ENCODE data around the gene NR2C2. TPM values are rescaled to one million over a fixed set of nuclear protein-coding genes. Genes with fewer than 3 reads are reported as not detected.

NR2C2 gene
- total and polyA plus RNA-seq, 12 donors = 6.4 to 42.2 (median 26.6) TPM

DNA sequence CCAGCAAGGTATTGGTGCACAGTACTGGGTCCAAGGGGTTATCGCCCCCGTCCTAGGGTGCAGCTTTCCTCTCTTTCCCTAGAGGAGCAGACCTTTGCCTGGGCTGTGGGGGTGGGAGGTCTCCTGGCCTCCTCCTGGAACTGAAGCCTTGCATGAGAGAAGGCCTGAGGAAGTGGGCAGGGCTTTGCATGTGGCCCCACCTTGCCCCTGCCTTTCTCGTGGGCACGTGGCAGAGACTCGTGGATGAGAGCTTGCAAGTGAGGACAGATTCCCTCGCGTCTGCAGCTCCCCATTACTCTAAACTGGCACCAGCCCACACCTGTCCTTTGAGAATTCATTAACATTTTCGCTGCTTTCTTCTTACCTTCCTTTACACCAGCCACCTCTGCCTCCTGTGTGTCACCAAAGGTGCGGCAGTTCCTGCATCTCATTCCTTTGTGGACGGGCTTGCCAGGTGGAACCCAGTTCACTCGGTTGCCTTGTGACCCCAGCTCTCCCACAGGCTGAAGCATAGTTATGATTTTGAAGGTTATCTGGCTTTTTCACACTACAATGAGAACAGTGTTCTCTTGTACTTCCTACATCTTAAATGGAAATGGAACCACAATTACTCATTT is 40.9 kb upstream of the NR2C2 start:
- Histone ChIP-seq H3K4me3 (no peak overlapping the region), H3K27me3 (no peaks in the 10 kb centered on the region), H3K9me3 (replicated peaks in 1 of 3) (no peaks in the 10 kb centered on the region), H3K4me1 (replicated peaks in 1 of 2) (no peaks in the 10 kb centered on the region), H3K27ac (no peak overlapping the region), H3K36me3 (replicated peaks in 1 of 2) (no peaks in the 10 kb centered on the region)
- intact Hi-C loops (cut with DNase I) = no loop called here
- WGBS, 4 donors = 67 to 82% (median 73%) methylated on average over 9 to 11 of the region's 11 CpGs
- DNase-seq = no peak
- TF ChIP-seq POLR2A (IDR thresholded peaks at IDR 0.05) = no peak
- TF ChIP-seq, protein P1, sequence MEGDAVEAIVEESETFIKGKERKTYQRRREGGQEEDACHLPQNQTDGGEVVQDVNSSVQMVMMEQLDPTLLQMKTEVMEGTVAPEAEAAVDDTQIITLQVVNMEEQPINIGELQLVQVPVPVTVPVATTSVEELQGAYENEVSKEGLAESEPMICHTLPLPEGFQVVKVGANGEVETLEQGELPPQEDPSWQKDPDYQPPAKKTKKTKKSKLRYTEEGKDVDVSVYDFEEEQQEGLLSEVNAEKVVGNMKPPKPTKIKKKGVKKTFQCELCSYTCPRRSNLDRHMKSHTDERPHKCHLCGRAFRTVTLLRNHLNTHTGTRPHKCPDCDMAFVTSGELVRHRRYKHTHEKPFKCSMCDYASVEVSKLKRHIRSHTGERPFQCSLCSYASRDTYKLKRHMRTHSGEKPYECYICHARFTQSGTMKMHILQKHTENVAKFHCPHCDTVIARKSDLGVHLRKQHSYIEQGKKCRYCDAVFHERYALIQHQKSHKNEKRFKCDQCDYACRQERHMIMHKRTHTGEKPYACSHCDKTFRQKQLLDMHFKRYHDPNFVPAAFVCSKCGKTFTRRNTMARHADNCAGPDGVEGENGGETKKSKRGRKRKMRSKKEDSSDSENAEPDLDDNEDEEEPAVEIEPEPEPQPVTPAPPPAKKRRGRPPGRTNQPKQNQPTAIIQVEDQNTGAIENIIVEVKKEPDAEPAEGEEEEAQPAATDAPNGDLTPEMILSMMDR (IDR thresholded peaks at IDR 0.05) = no peak

DNA sequence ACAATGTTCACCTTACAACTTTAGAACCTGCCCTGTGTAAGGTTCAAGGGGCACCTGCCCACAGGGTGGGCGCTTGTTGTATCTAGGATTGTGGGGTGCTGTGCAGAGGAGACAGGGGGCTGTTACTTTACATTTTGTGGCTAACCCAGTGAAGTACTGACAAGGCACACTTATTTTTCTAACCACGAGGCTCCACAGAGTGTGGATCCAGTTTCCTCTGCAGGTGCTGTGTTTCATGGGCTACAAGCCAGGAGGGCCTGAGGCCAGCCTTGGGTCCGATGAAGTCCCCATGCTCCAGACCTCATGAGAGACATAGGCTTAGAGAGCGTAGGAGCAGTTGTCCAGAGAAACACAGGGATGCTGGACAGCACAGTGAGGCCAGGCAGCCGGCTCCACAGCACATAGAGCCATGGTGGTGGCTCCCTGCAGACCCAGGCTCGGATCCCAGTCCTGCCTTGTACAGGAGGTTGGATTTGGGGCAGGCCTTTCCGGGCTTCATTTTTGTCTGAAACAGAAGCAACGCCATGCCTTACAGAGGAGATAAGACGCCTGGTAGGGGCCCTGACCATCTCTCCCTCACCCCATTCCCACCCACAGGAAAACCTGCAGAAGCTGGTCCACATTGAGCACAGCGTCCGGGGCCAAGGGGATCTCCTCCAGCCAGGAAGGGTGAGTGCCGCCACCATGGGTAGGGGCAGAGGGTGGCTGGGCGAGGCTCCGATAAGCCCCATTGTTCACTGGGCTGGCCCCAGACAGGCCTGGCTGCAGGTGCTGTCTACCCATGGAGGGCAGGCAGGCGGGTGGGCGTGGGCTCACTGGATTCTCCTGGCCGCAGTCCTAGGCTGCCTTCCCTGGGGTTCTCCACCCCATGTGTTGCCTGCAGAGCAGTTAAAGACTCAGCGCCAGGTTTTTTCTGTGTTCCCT is 40.1 kb upstream of the NR2C2 start:
- no peak for DNase-seq
- Histone ChIP-seq H3K9me3 (replicated peaks in 1 of 3) (no peaks in the 10 kb centered on the region), H3K4me1 (replicated peaks in 1 of 2) (no peaks in the 10 kb centered on the region), H3K4me3 (no peak overlapping the region), H3K27me3 (no peaks in the 10 kb centered on the region), H3K36me3 (replicated peaks in 1 of 2) (no peaks in the 10 kb centered on the region), H3K27ac (no peak overlapping the region)
- TF ChIP-seq POLR2A (IDR thresholded peaks at IDR 0.05) = no peak
- TF ChIP-seq, protein P1 (IDR thresholded peaks at IDR 0.05) = no peak
- 72 to 82% (median 77%) methylated on average over 10 to 18 of the region's 18 CpGs for WGBS, 4 donors
- intact Hi-C loops (cut with DNase I) = no loop called here

DNA sequence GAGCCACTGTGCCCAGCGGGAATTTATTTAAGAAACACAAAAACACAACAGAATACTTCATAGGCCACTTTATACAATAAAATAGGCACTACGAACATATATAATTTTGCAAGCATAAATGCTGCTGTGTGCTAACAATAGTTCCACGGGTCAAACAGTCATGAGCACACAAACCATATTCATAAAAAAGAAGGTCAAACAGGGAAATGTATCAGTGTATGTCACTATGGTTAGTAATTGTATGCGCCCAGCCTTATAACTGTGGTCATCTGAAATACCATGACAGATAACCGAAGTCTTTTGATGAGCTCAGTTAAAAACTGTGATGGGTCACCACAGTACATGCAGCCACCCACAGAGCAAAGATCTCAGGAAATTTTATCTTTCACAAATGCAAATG is 38.1 kb upstream of the NR2C2 start:
- H3K27ac ChIP-seq = no peak overlapping the region
- 73 to 85% (median 84%) methylated on average over 5 of the region's 5 CpGs for WGBS, 4 donors
- H3K9me3 ChIP-seq (replicated peaks in 1 of 3) = no peaks in the 10 kb centered on the region
- TF ChIP-seq, protein P1 (IDR thresholded peaks at IDR 0.05) = no peak
- TF ChIP-seq POLR2A (IDR thresholded peaks at IDR 0.05) = no peak
- intact Hi-C loops (cut with DNase I) = no loop called here
- H3K27me3 ChIP-seq = no peaks in the 10 kb centered on the region
- H3K4me3 ChIP-seq = no peak overlapping the region
- no peaks in the 10 kb centered on the region for H3K4me1 ChIP-seq (replicated peaks in 1 of 2)
- DNase-seq = no peak
- no peaks in the 10 kb centered on the region for H3K36me3 ChIP-seq (replicated peaks in 1 of 2)

DNA sequence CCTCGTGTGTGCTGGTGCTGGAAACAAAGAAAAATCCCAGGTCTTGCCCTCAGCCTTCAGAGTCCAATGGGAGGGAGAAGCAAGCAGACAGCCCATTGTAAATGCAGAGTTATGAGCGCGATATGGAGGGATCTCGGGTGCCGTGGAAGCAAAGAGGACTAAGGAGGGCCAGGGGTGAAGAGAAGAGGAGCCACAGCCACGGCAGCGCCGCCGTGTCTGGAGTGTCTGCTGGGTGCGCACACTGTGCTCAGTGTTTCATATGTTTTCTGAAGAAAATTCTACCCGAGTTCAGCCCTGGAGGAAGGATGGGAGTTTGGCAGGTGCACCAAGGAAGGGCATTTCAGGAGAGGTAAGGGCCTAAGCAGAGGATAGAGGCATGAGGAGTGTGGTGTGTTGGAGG is 35.7 kb upstream of the NR2C2 start:
- Histone ChIP-seq H3K4me3 (no peak overlapping the region), H3K27ac (no peak overlapping the region), H3K4me1 (replicated peaks in 1 of 2) (no peaks in the 10 kb centered on the region), H3K27me3 (no peaks in the 10 kb centered on the region), H3K36me3 (replicated peaks in 1 of 2) (no peaks in the 10 kb centered on the region), H3K9me3 (replicated peaks in 1 of 3) (no peaks in the 10 kb centered on the region)
- intact Hi-C loops (cut with DNase I) = loop anchor here in 1 of 2 donors (5.0 kb wide), 1 partner anchor 229 kb away; no protein-coding TSS in a partner anchor
- DNase-seq = no peak
- 81 to 88% (median 84%) methylated on average over 11 of the region's 11 CpGs for WGBS, 4 donors
- TF ChIP-seq POLR2A (IDR thresholded peaks at IDR 0.05) = no peak
- TF ChIP-seq, protein P1 (IDR thresholded peaks at IDR 0.05) = no peak
